SK-N-MC (cell line): ENCODE results near the gene SLC27A1.

Source experiments
- EZH2 ChIP-seq: fragments of 200-600 bp; sonication (generic); IDR thresholded peaks from one replicate; pipeline ENCODE4 v1.6.1; 2017; ENCODE audit warnings: antibody characterized with exemption
- FOXP2 ChIP-seq: optimal IDR thresholded peaks from 2 replicates; pipeline ENCODE3; 2011; ENCODE audit warnings: mild to moderate bottlenecking, moderate library complexity; ENCODE audit not compliant: insufficient read depth; ENCODE audit errors: extremely low read length, control extremely low read depth
- POLR2AphosphoS5 ChIP-seq: IDR thresholded peaks from 2 replicates; pipeline ENCODE4 v1.6.1; 2012; ENCODE audit warnings: mild to moderate bottlenecking, low read depth, low read length, borderline replicate concordance

GRCh38 chr19:17454576-17455071 is 15.7 kb upstream of the SLC27A1 start:
- TF ChIP-seq EZH2 (no peak), POLR2AphosphoS5 (no peak), FOXP2 (no peak)
